Activated T-cell treated with anti-CD3 and anti-CD28 coated beads for 1 hour (primary cell): ENCODE measurements around the gene SLC47A1.
"Not testable (repeated sequence)": the region's sequence is repeated elsewhere in the genome, so short reads cannot be mapped to it uniquely, and the experiment has no call there.

Source experiments
- DNase-seq: peaks from one replicate; pipeline ENCODE4 v3.0.0-alpha.2; 2020; ENCODE audit warnings: low read depth

The SLC47A1 gene

DNA sequence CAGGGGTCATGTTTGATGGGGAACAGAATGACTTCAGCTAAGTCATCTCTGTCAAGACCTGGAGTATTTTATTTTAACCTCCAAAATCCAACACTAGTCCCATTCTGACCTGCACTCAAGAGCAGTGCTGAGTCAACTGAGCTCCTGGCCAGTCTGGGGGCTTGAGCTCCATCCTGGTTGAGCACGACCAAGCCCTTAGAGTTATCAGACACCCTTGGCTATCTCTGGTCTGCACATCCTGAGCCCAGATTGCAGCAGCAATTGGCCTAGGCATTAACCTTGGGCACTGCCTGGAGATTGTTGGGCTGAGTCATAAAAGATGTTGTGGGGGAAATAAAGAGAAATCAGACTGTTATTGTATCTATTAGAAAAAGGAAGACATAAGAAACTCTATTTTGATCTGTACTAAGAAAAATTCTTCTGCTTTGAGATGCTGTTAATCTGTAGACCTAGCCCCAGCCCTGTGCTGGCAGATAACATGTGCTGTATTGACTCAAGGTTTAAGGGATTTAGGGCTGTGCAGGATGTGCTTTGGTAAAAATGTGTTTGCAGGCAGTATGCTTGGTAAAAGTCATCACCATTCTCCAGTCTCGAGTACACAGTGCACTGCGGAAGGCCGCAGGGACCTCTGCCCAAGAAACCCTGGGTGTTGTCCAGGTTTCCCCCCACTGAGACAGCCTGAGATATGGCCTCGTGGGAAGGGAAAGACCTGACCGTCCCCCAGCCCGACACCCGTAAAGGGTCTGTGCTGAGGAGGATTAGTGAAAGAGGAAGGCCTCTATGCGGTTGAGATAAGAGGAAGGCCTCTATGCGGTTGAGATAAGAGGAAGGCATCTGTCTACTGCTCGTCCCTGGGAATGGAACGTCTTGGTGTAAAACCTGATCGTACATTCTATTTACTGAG is 14.0 kb upstream of the SLC47A1 start:
- DNase-seq: not testable (repeated sequence)

GRCh38 chr17:19520641-19521040 is 13.0 kb upstream of the SLC47A1 start:
- no peak for DNase-seq

GRCh38 chr17:19523690-19524089 is 10.0 kb upstream of the SLC47A1 start:
- DNase-seq: no peak

- DNase-seq: not testable (repeated sequence)
Observed at GRCh38 chr17:19526950-19527349, 6.7 kb upstream of the SLC47A1 start.

DNA sequence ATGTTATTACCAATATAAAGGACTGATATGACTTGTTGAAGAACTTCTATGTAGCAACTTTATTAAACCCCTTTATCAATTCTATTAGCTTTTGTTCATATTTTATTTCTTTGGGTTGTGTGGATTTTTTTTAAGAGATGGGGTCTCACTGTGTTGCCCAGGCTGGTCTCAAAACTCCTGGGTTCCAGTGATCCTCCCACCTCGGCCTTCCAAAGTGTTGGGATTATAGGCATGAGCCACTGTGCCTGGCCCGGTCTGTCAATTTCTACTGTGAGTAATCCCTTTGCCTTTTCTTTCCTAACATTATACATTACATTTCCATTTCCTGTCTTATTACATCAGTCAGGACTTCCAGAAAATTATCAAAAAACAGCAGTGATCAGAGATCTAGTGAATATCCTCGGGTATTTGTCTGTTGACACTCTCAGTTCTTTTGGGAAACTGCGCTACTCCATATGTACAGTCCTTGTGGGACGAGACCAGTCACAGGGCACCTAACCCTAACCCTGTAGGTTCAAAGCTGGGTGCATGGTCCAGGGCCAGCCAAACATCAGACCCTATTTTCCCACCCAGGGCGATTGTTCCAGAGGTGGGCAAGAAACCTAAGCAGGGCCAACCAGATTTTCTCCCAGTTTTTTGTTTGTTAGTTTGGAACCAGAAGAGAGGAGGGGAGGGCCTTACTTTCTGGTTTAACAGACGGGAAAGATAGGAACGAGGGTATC is 1.7 kb upstream of the SLC47A1 start:
- DNase-seq: no peak

DNA sequence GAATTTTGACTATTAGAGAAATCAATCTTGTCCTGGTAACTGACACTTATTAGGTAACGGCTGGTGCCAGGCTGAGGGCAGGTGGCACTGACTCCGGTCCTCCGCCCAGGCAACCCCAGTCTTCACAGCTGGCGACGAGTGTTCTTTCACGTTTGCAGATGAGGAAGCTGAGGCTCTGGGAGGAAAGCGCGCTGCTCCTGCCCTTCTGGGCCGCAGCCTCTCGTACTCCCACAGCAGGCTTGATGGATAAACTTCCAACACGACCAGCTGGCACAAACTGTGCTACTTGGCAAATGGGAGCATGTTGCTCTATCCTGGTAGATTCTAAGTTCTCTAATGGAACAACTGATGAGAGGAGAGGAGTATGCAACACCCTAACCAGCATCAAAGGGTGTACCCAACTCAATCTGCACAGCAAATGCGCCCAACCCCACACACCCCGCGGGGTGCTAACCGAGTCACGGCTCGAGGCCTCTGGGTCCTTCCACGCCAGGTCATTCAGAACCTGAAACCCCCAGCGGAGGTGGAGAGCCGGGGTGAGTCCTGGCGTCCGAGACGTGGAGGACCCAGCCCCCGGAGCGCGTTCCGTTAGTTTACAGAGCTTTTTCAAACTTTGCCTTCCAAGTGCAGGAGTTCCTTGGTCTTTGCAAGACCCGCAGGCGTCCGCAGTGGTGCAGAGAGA is 477 bp upstream of the SLC47A1 start:
- no peak for DNase-seq

GRCh38 chr17:19534562-19535149 is 1.0 kb downstream of the SLC47A1 start:
- DNase-seq: no peak

GRCh38 chr17:19537111-19537510 is 3.5 kb downstream of the SLC47A1 start:
- DNase-seq: no peak

DNA sequence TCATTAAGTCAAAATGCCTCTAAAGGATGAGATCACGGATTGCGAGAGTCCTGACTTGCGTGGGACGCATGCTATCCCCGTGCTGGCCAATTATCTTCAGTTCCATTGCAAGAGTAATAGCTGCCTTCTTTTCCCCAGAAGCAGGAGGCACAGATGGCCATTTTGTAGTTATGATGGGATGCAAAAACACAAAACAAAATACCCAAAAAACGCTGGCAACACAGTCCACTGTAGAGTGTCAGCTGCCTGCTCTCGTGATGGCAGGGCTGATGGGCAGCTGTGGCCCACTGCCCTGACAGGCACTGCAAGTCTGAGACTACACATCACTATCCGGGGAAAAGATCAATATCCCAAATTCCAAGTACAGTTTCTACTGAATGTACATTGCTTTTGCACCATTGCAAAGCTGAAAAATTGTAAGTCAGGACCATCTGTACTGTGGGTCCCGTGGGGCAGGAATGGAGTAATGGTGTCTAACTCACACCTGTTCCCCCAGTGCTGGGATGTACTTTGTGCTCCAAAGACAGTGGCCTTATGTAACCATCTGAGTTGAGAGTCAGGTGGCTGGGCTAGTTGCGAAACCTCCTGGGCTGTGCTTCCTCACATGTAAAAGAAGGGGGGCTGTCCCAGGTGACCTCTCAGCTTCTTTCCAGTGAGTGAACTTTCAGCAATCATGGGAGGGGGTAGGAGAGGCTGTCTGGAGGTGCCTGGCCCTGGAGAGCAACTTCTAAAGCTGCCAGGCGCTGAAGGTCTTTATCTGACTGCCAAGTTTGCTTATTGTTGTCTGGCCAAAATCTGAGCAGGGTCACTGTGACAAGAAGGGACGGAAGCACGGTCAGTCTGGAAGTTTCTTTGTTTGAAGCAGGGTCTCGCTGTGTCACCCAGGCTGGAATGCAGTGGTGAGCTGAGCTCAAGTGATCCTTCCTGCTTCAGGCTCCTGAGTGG is 4.7 kb downstream of the SLC47A1 start:
- DNase-seq: no peak

GRCh38 chr17:19539040-19539399 is 5.4 kb downstream of the SLC47A1 start:
- no peak for DNase-seq

GRCh38 chr17:19539841-19540311 is 6.2 kb downstream of the SLC47A1 start:
- no peak for DNase-seq

DNA sequence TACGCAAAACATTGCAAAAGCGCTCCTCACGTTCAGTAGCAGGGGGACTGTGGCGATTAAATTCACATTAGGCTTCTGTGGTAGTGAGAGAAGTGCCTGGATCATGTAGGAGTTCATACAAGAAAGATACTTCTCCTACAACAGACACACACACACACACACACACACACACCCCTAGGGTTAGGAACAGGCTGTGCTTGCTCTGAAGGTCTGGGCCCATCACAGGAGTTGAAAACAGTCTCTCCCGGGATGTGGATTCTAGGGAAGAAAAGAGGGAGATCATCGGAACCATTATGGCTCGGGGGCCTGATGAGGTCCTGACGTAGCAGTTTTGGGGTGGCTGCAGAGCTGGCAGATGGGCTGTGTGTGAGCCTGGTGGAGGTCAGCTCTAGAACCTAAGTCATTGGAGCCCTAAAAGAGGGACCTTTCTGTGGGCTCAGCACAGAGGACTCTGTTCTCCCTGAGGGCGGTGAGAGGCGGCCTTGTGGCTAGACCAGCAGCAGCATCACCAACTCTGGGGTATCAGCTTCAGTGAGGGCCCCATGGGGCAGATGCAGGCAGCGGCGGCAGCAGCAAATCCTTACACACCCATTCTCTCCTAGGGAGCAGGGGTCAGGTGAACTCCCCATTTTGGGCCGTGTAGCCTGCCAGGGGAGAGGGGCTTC is 7.2 kb downstream of the SLC47A1 start:
- no peak for DNase-seq

DNA sequence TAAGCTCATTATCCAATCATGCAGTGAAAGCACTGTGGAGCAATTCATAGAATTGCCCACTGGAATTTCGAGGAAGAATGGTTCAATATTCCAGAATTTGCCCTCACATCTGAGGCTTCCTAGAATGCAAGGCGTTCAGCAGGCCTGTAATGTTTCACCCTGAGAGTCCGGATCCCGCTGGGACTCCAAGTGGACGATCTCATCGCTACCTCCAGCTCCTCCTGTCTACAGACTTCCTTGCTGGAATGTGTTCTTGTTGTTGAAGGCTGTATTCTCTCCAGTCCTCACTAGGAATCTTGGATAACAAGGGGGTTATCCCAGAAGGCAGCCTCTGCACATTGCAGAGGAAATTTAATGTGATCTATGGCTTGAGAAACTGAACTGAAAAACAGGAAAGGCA is 7.8 kb downstream of the SLC47A1 start:
- DNase-seq: no peak

DNA sequence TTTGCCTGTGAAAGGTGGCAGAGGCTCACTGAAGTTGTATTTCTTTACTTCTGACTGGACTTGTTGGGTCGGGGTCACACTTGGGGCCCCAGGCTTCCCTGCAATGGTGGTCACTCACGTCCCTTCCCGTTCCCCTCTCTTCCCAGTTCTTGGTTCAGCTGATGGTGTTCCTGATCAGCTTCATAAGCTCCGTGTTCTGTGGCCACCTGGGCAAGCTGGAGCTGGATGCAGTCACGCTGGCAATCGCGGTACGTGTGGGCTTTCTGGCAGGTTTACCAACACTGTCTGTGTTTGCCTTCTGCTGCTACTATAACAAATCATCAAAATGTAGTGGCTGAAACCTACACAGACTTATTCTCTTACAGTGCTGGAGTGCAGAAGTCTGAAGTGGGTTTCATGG is 8.6 kb downstream of the SLC47A1 start:
- DNase-seq: no peak

DNA sequence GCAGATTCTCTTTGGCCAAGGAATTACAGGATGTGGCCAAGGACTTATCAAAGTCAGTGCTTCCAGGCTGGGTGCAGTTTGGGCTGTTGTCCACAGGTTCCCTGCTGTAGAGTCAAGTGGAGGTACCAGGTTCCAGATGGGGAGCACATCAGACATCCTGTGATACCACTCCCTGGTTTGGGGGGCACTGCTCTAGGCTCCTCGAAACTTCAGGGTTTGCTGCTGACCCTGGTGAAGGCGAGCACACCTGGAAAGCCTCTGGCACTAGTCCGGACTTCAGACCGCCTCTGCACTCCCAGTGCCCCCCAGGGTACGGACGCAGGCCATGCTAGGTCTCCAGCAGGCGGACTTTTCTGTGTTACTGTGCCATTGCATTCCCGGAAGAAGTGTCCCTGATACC is 10.7 kb downstream of the SLC47A1 start:
- DNase-seq: no peak

DNA sequence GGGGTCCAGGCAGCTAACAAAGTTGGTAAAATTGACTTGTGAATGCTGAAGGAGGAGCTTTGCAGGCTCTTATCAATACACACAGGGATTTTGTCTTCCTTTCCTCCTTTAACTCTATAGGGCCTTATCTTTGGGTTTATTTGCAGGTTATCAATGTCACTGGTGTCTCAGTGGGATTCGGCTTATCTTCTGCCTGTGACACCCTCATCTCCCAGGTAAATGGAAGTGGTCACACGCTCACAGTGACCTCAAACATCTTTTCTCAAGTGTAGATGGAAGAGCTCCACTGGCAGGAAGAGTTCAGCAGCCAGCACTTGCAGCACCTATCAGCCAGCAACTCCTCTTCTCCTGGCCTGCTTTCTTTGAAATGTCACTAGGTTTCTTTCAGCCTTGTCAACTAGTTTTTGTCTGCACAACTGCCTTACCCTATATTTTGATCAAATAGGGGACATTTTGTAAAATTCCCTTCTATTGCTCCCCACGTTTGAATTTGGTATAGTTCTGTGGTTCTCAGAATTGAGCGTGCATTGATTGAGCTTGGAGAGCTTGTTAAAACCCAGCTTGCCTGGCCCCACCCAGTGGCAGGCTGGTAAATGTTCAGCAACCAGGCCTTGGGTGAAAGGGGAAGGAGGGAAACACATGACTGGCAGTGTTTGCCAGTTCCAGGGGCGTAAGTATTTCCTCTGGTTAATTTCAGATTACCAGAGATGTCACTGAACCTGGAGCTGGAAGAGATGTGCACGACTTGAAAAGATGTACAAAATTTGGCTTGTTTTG is 12.8 kb downstream of the SLC47A1 start:
- no peak for DNase-seq

DNA sequence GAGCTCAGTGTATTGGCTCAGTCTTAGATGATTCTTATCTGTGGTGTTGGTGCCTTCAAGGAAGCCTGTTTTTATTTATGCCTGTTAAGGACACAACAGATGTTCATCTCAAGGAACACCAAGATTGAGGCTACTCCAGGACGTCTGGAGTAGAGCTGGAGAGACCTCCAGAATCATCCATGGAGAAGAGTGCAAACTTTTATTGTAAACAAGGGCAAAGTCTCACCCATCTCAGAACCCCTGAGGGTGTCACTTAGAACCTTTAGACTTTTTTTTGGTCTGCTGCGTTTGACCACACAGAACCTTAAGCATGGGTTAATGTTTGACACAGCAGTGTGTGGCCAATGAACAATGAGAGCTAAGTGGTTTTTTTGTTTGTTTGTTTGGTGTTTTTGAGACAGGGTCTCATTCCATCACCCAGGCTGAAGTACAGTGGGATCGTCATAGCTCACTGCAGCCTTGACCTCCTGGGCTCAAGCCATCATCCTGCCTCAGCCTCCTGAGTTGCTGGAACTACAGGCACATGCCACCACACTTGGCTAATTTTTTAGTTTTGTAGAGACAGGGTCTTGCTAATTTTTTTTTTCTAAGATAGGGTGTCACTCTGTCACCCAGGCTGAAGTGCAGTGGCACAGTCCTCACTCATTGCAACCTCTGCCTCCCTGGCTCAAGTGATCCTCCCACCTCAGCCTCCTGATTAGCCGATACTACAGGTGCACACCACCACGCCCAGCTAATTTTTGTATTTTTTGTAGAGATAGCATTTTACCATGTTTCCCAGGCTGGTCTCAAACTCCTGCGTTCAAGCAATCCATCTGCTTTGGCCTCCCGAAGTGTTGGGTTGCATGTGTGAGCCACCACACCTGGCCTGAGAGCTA is 16.3 kb downstream of the SLC47A1 start:
- no peak for DNase-seq

- no peak for DNase-seq
Observed at GRCh38 chr17:19551165-19551564, 17.5 kb downstream of the SLC47A1 start.
